NCI-H2196 (cell line): Measurements from ENCODE around the gene RWDD4.

ENCODE experiments used
- DNase-seq: peaks from one replicate; lab custom pipeline; 2025; ENCODE audit not compliant: unreplicated experiment; lab: John Stamatoyannopoulos, UW

RWDD4 gene

GRCh38 chr4:183602557-183603027, 56.4 kb downstream of the RWDD4 start:
- DNase-seq = no peak

- DNase-seq = no peak
These were observed 57.6 kb downstream of the RWDD4 start for GRCh38 chr4:183601381-183601780.

GRCh38 chr4:183600189-183600685, 58.7 kb downstream of the RWDD4 start:
- no peak for DNase-seq

GRCh38 chr4:183599690-183600089, 59.3 kb downstream of the RWDD4 start:
- DNase-seq = no peak

- DNase-seq = no peak
These were observed 59.7 kb downstream of the RWDD4 start for GRCh38 chr4:183599284-183599683.

GRCh38 chr4:183596067-183596757, 62.8 kb downstream of the RWDD4 start:
- DNase-seq = no peak

- DNase-seq = no peak
These were observed 64.2 kb downstream of the RWDD4 start for GRCh38 chr4:183594823-183595222.

- DNase-seq = no peak
These were observed 67.7 kb downstream of the RWDD4 start for GRCh38 chr4:183591301-183591700.
